Heart left ventricle (tissue), 13 donors: ENCODE measurements around the gene SND1.

ENCODE experiments used
- POLR2A ChIP-seq, 2 donors: fragments of 450-650 bp; IDR thresholded peaks; one replicate each; pipeline ENCODE4 v1.6.1; 2017; ENCODE audit warnings: antibody characterized with exemption in 2 of 2, mild to moderate bottlenecking in 2 of 2, moderate library complexity in 2 of 2
- TF ChIP-seq, protein P1 (sequence below), 12 donors: fragments of 200-600 bp; sonication (generic) in 4 of 12; IDR thresholded peaks; one replicate each; pipeline versions ENCODE4 v1.5.0 to v1.8.0; 2018 to 2022; ENCODE audit warnings: antibody characterized with exemption in 12 of 12, mild to moderate bottlenecking in 5 of 12
- donor health status: ischemic (EF 13 %, LVEDD 7.1; RV severe dilation, severe dysfunction).
- donor health status: DM: no; HTN: yes; CAD: no.
- donor health status: DM: no; HTN: no; CAD: no.
- donor health status: ischemic (EF 25% LVEDD 6.9; RV normal size, moderate dysfunction).
- donor health status: ischemic (EF 25% LVEDD 5.7; RV mildly dilated, moderate dysfunction).
- donor health status: ischemic (EF 35%, LVEDD 5.7; RV mildly dilated, moderate dysfunction).
- donor health status: nonischemic (EF 11% LVEDD 7.7; RV severe dilation, severe dysfunction).
- donor health status: DM: yes; HTN: yes; CAD: no.
- donor health status: PGD.
- donor health status: ischemic (EF 29% LVEDD 5.4; RV normal size, mild dysfunction).
- donor health status: nonischemic (EF 23%, LVEDD 6.1; RV moderate dilation, normal function).

DNA sequence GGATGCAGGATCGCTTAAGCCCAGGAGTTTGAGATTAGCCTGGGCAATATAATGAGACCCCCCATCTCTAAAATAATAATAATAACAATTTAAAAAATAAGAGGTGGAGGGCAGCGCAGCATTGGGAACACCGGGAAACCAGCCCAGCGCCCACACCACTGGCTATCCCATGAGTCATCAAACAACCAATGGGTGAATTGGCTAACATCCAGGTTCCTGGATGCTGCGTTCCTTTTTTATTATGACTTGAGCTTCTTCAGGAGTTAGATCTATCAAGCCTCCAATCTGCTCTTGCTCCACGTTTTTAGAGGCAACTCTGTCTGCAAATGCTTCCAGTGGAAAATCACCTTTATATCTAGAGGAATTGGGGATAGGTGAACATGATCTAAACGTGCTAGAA is 389.2 kb downstream of the SND1 start:
- TF ChIP-seq, protein P1, sequence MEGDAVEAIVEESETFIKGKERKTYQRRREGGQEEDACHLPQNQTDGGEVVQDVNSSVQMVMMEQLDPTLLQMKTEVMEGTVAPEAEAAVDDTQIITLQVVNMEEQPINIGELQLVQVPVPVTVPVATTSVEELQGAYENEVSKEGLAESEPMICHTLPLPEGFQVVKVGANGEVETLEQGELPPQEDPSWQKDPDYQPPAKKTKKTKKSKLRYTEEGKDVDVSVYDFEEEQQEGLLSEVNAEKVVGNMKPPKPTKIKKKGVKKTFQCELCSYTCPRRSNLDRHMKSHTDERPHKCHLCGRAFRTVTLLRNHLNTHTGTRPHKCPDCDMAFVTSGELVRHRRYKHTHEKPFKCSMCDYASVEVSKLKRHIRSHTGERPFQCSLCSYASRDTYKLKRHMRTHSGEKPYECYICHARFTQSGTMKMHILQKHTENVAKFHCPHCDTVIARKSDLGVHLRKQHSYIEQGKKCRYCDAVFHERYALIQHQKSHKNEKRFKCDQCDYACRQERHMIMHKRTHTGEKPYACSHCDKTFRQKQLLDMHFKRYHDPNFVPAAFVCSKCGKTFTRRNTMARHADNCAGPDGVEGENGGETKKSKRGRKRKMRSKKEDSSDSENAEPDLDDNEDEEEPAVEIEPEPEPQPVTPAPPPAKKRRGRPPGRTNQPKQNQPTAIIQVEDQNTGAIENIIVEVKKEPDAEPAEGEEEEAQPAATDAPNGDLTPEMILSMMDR (IDR thresholded peaks at IDR 0.05) = no peak
- TF ChIP-seq POLR2A (IDR thresholded peaks at IDR 0.05) = no peak
